Activated CD4-positive, alpha-beta T cell treated with anti-CD3 and anti-CD28 coated beads, Interleukin-2, amount 10 ng/mL, durations not matched to agents 24 days and 14 days (primary cell): ENCODE results near the gene UTP4. TPM values are rescaled to one million over a fixed set of nuclear protein-coding genes. Genes with fewer than 3 reads are reported as not detected.

ENCODE experiments used
- DNase-seq: peaks from one replicate; pipeline ENCODE4 v3.0.0; 2022
- H3K27ac Mint-ChIP-seq: one replicate; pipeline ENCODE4 v1.8.0; 2022; ENCODE audit warnings: mild to moderate bottlenecking, mixed read lengths
- H3K27me3 Mint-ChIP-seq: one replicate; pipeline ENCODE4 v1.8.0; 2022; ENCODE audit warnings: mixed read lengths
- H3K36me3 Mint-ChIP-seq: one replicate; pipeline ENCODE4 v1.8.0; 2022; ENCODE audit warnings: low read depth, mild to moderate bottlenecking, mixed read lengths
- H3K4me1 Mint-ChIP-seq: one replicate; pipeline ENCODE4 v1.8.0; 2021; ENCODE audit warnings: mixed read lengths
- H3K4me3 Mint-ChIP-seq: one replicate; pipeline ENCODE4 v1.8.0; 2022; ENCODE audit warnings: mild to moderate bottlenecking, moderate library complexity, mixed read lengths
- H3K9me3 Mint-ChIP-seq: one replicate; pipeline ENCODE4 v1.8.0; 2021; ENCODE audit warnings: mixed read lengths
- intact Hi-C: fragments of 100-400 bp; cut with micrococcal nuclease; formaldehyde crosslinking; loops from one replicate; pipeline ENCODE4 v1.15.1; 2023
- total RNA-seq: library from RNA; stranded (reverse); gene quantifications from 2 replicates; pipeline ENCODE4 v1.2.3, GENCODE V29; 2022

Gene UTP4
- total RNA-seq, 1 donor from 2014 or later: 126 TPM

- Mint-ChIP-seq H3K27ac (no peak overlapping the region), H3K27me3 (peaks cover 41% of the 10 kb centered on the region), H3K4me3 (peak overlapping the region; percentile 61), H3K9me3 (no peaks in the 10 kb centered on the region), H3K36me3 (peaks cover 9% of the 10 kb centered on the region), H3K4me1 (peaks cover 13% of the 10 kb centered on the region)
- no peak for DNase-seq
- intact Hi-C loops: no loop called here
These were observed 25.7 kb upstream of the UTP4 start for GRCh38 chr16:69106491-69107315.

DNA sequence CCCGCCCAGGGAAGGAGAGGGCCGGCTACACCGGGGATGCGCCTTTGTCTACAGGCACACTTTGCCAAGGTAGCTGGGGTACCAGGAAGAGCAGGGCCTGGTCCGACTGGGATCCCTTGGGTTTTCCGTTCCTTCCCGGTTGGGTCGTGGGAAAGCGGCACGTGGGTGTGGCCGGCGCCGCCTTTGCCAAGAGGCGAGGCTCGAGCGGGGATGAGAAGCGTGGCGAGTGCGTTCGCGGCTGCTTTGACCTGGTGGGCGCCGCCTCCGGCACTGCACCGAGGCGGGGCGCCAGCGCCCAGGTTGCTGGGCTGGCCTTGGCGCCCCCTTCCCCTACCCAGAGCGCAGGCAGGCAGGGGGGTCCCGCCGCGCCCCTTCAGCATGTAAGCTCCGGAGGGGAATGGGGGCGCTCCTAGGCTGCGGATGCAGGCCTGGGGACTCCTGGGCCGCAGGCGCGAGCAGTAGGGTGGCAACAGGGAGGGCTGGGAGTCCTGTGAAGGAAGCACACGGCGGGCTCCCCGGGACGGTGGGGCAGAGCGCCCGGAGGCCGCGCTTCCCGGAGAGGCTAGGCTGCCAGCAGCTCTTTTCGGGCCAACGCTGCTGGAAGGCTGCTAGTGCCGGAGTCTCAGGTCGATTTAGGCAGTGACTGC is 25.0 kb upstream of the UTP4 start:
- DNase-seq: no peak
- Mint-ChIP-seq H3K4me1 (peaks cover 13% of the 10 kb centered on the region), H3K27me3 (peaks cover 39% of the 10 kb centered on the region), H3K9me3 (no peaks in the 10 kb centered on the region), H3K36me3 (peaks cover 9% of the 10 kb centered on the region), H3K4me3 (peak overlapping the region; percentile 61), H3K27ac (no peak overlapping the region)
- intact Hi-C loops: no loop called here

- no peak overlapping the region for H3K27ac Mint-ChIP-seq
- intact Hi-C loops: no loop called here
- peaks cover 34% of the 10 kb centered on the region for H3K27me3 Mint-ChIP-seq
- no peaks in the 10 kb centered on the region for H3K9me3 Mint-ChIP-seq
- peaks cover 13% of the 10 kb centered on the region for H3K4me1 Mint-ChIP-seq
- no peak overlapping the region for H3K4me3 Mint-ChIP-seq
- no peak for DNase-seq
- H3K36me3 Mint-ChIP-seq: peaks cover 9% of the 10 kb centered on the region
These were observed 24.2 kb upstream of the UTP4 start for GRCh38 chr16:69108064-69108904.

DNA sequence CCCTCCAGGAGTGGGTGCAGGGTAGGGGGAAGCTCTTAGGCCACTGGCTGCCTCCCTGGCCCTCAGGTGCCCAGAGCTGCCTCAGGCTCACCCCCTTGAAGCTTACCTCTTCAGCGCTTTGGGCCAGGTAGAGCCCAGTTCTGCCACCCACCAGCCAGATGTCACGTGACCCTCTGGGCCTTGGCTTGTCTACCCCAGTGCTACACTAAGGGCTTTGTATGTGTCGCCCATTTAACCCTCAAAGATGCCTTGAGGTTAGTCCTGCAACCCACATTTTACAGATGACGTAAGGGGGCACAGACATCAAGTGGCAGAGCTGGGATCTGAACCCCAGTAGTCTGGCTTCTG is 23.6 kb upstream of the UTP4 start:
- no peaks in the 10 kb centered on the region for H3K9me3 Mint-ChIP-seq
- DNase-seq: no peak
- peaks cover 31% of the 10 kb centered on the region for H3K27me3 Mint-ChIP-seq
- H3K27ac Mint-ChIP-seq: no peak overlapping the region
- no peak overlapping the region for H3K4me3 Mint-ChIP-seq
- intact Hi-C loops: no loop called here
- peaks cover 9% of the 10 kb centered on the region for H3K36me3 Mint-ChIP-seq
- peaks cover 13% of the 10 kb centered on the region for H3K4me1 Mint-ChIP-seq

DNA sequence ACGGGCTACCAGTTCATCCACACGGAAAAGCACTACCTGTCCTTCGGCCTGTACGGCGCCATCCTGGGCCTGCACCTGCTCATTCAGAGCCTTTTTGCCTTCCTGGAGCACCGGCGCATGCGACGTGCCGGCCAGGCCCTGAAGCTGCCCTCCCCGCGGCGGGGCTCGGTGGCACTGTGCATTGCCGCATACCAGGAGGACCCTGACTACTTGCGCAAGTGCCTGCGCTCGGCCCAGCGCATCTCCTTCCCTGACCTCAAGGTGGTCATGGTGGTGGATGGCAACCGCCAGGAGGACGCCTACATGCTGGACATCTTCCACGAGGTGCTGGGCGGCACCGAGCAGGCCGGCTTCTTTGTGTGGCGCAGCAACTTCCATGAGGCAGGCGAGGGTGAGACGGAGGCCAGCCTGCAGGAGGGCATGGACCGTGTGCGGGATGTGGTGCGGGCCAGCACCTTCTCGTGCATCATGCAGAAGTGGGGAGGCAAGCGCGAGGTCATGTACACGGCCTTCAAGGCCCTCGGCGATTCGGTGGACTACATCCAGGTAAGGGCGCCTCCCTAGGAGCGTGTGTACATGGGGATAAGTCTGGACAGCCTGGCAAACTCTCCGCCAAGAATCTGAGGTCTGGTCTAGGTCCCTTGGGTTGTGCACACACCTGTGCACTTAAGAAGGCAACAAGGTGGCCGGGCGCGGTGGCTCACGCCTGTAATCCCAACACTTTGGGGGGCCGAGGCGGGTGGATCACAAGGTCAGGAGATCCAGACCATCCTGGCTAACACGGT is 22.8 kb upstream of the UTP4 start:
- H3K27me3 Mint-ChIP-seq: peaks cover 28% of the 10 kb centered on the region
- no peak overlapping the region for H3K4me3 Mint-ChIP-seq
- no peaks in the 10 kb centered on the region for H3K9me3 Mint-ChIP-seq
- no peak overlapping the region for H3K27ac Mint-ChIP-seq
- peaks cover 11% of the 10 kb centered on the region for H3K36me3 Mint-ChIP-seq
- H3K4me1 Mint-ChIP-seq: peaks cover 13% of the 10 kb centered on the region
- intact Hi-C loops: loop anchor here (10.0 kb wide), 1 partner anchor 405 kb away; no protein-coding TSS in a partner anchor
- no peak for DNase-seq

- peaks cover 23% of the 10 kb centered on the region for H3K27me3 Mint-ChIP-seq
- H3K27ac Mint-ChIP-seq: no peak overlapping the region
- H3K36me3 Mint-ChIP-seq: peaks cover 9% of the 10 kb centered on the region
- DNase-seq: no peak
- intact Hi-C loops: loop anchor here (10.0 kb wide), 1 partner anchor 406 kb away; no protein-coding TSS in a partner anchor
- no peaks in the 10 kb centered on the region for H3K9me3 Mint-ChIP-seq
- H3K4me1 Mint-ChIP-seq: peaks cover 9% of the 10 kb centered on the region
- no peak overlapping the region for H3K4me3 Mint-ChIP-seq
These were observed 22.0 kb upstream of the UTP4 start for GRCh38 chr16:69110406-69110805.

GRCh38 chr16:69111216-69111875 is 21.1 kb upstream of the UTP4 start:
- Mint-ChIP-seq H3K4me3 (no peak overlapping the region), H3K27me3 (peaks cover 19% of the 10 kb centered on the region), H3K4me1 (peaks cover 5% of the 10 kb centered on the region), H3K9me3 (no peaks in the 10 kb centered on the region), H3K27ac (no peak overlapping the region), H3K36me3 (peaks cover 7% of the 10 kb centered on the region)
- intact Hi-C loops: loop anchor here (10.0 kb wide), 1 partner anchor 407 kb away; no protein-coding TSS in a partner anchor
- no peak for DNase-seq

DNA sequence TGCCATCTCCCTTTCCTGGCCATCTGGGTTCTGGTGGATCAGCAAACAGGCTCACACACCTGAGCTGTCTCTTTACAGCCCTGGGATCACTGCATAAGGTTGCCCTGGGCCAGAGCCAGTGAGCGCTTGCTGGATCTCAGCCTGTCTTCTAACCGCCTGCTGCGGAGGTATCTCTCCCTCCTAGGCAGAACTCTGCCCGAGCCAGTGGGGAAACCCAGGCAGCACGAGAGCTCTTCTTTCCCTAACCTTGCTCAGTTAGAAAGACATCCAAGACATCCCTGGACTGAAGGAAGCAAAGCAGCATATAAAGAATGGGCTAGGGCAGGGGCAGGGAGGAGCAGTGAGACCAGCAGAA is 20.6 kb upstream of the UTP4 start:
- peaks cover 5% of the 10 kb centered on the region for H3K4me1 Mint-ChIP-seq
- intact Hi-C loops: loop anchor here (10.0 kb wide), 1 partner anchor 407 kb away; no protein-coding TSS in a partner anchor
- H3K4me3 Mint-ChIP-seq: no peak overlapping the region
- peaks cover 7% of the 10 kb centered on the region for H3K36me3 Mint-ChIP-seq
- no peak overlapping the region for H3K27ac Mint-ChIP-seq
- peaks cover 17% of the 10 kb centered on the region for H3K27me3 Mint-ChIP-seq
- H3K9me3 Mint-ChIP-seq: no peaks in the 10 kb centered on the region
- no peak for DNase-seq

- peaks cover 8% of the 10 kb centered on the region for H3K36me3 Mint-ChIP-seq
- H3K4me3 Mint-ChIP-seq: no peak overlapping the region
- peaks cover 2% of the 10 kb centered on the region for H3K4me1 Mint-ChIP-seq
- H3K9me3 Mint-ChIP-seq: no peaks in the 10 kb centered on the region
- H3K27me3 Mint-ChIP-seq: peaks cover 13% of the 10 kb centered on the region
- intact Hi-C loops: loop anchor here (10.0 kb wide), 1 partner anchor 408 kb away; no protein-coding TSS in a partner anchor
- DNase-seq: peak; percentile 84
- H3K27ac Mint-ChIP-seq: no peak overlapping the region
These were observed 19.9 kb upstream of the UTP4 start for GRCh38 chr16:69112285-69113129.

DNA sequence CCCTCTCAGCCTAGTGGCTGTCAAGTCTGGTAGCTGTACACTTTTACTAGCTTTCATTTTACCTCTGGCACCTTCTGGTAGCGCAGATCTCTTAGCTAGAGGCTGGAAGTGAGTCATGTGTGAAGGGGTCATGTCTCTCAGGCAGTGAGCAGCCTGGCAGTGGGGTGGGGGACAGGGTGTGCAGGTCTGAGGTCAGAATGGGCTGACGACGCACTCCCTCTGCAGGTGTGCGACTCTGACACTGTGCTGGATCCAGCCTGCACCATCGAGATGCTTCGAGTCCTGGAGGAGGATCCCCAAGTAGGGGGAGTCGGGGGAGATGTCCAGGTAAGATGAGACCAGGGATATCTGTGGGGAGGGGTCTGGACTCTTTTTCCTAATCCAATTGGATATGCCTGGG is 19.2 kb upstream of the UTP4 start:
- DNase-seq: no peak
- intact Hi-C loops: loop anchor here (10.0 kb wide), 1 partner anchor 408 kb away; no protein-coding TSS in a partner anchor
- peaks cover 5% of the 10 kb centered on the region for H3K4me1 Mint-ChIP-seq

GRCh38 chr16:69114346-69114975 is 18.0 kb upstream of the UTP4 start:
- Mint-ChIP-seq H3K36me3 (peaks cover 21% of the 10 kb centered on the region), H3K27me3 (no peaks in the 10 kb centered on the region), H3K4me3 (no peak overlapping the region), H3K9me3 (no peaks in the 10 kb centered on the region), H3K27ac (no peak overlapping the region), H3K4me1 (peaks cover 5% of the 10 kb centered on the region)
- DNase-seq: no peak
- intact Hi-C loops: loop anchor here (10.0 kb wide), 1 partner anchor 410 kb away; no protein-coding TSS in a partner anchor

More for the DNA sequence above, 19.2 kb upstream of the UTP4 start:
- no peaks in the 10 kb centered on the region for H3K9me3 Mint-ChIP-seq
- H3K27ac Mint-ChIP-seq: no peak overlapping the region
- H3K36me3 Mint-ChIP-seq: peaks cover 15% of the 10 kb centered on the region
- H3K4me3 Mint-ChIP-seq: no peak overlapping the region
- peaks cover 7% of the 10 kb centered on the region for H3K27me3 Mint-ChIP-seq

DNA sequence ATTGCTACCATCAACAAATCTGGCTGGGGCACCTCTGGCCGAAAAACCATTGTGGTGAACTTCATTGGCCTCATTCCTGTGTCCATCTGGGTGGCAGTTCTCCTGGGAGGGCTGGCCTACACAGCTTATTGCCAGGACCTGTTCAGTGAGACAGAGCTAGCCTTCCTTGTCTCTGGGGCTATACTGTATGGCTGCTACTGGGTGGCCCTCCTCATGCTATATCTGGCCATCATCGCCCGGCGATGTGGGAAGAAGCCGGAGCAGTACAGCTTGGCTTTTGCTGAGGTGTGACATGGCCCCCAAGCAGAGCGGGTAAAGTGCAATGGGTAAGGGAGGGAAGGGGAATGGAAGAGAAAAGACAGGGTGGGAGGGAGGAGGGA is 17.5 kb upstream of the UTP4 start:
- intact Hi-C loops: loop anchor here (10.0 kb wide), 1 partner anchor 410 kb away; no protein-coding TSS in a partner anchor
- peaks cover 20% of the 10 kb centered on the region for H3K36me3 Mint-ChIP-seq
- no peaks in the 10 kb centered on the region for H3K9me3 Mint-ChIP-seq
- H3K27ac Mint-ChIP-seq: no peak overlapping the region
- no peaks in the 10 kb centered on the region for H3K27me3 Mint-ChIP-seq
- no peak overlapping the region for H3K4me3 Mint-ChIP-seq
- peaks cover 5% of the 10 kb centered on the region for H3K4me1 Mint-ChIP-seq
- DNase-seq: no peak
